Fibroblast of the conjunctiva (primary cell): ENCODE results near the gene LMTK3.
"Not testable (repeated sequence)": the region's sequence is repeated elsewhere in the genome, so short reads cannot be mapped to it uniquely, and the experiment has no call there.

Experiments used
- DNase-seq: peaks from one replicate; pipeline ENCODE4 v3.0.0-alpha.2; 2010; ENCODE audit warnings: low read depth

The LMTK3 gene

DNA sequence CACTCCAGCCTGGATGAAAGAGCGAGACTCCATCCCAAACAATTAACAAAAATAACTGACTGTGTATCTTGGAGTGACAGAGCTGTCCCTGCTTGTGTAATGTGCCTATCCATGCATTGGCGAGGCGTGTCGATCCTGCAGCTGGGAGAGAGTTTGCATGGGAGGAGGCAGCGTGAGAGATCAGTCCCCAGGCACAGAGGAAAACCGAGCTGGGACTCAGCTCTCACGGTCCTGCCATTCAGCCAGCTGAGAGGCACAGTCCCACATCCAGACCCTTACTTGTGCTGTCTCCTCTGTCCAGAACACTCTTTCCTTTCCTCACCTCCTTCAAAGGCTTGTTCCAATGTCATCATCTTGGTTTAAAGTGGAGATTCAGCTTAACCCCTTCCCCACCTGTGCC lies 28.5 kb upstream of the LMTK3 start:
- DNase-seq = no peak

- no peak for DNase-seq
These were observed 28.0 kb upstream of the LMTK3 start for GRCh38 chr19:48539503-48540096.

GRCh38 chr19:48538057-48538456 lies 26.4 kb upstream of the LMTK3 start:
- DNase-seq = not testable (repeated sequence)

- no peak for DNase-seq
These were observed 25.9 kb upstream of the LMTK3 start for GRCh38 chr19:48537541-48537940.

DNA sequence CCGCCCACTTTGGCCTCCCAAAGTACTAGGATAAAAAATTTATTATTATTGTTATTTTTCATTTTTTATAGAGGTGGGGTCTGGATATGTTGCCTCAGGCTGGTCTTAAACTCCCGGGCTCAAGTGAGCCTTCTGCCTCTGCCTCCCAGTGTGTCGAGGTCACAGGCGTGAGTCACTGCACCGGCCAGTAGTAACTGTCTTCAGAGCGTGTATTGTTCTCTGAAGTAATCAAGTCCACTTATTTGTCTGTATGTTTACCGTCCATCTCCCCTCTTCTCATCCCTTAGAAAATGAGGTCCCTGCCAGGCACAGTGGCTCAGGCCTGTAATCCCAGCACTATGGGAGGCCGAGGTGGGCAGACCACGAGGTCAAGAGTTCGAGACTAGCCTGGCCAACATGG lies 22.1 kb upstream of the LMTK3 start:
- no peak for DNase-seq

- DNase-seq = no peak
These were observed 19.1 kb upstream of the LMTK3 start for GRCh38 chr19:48530770-48531169.

GRCh38 chr19:48530066-48530720 lies 18.6 kb upstream of the LMTK3 start:
- DNase-seq = no peak

DNA sequence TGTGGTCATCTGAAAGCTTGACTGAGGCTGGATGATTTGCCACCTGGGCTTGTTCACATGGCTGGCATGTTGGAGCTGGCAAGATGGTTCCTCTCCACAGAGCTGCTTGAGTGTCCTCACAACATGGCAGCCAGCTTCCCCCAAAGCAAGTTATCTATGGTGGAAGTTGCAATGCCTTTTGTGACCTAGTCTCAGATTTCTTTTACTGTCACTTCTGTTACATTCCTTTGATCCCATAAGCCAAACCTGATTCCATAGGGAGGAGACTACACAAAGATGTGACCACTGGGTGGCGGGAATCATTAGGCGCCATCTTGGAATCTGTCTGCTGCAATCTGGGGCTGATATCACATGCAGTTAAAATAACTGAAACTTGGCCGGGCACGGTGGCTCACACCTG lies 17.5 kb upstream of the LMTK3 start:
- DNase-seq = no peak

DNA sequence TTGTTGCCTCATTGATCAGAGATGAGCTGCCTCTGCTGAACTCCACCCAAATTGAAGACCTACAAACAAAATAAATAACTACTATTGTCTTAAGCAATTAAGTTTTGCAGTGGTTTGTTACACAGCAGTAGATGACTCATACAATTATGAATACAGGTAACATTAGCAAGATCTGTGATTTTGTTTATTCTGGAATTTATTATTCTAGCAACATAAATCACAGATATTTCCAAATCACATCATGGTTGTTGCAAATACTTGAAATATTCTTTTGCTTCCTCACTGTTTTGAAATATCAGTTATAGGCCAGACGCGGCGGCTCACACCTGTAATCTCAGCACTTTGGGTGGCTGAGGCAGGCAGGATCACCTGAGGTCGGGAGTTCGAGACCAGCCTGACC lies 13.1 kb upstream of the LMTK3 start:
- DNase-seq = no peak

- no peak for DNase-seq
These were observed 12.6 kb upstream of the LMTK3 start for GRCh38 chr19:48524221-48524620.

DNA sequence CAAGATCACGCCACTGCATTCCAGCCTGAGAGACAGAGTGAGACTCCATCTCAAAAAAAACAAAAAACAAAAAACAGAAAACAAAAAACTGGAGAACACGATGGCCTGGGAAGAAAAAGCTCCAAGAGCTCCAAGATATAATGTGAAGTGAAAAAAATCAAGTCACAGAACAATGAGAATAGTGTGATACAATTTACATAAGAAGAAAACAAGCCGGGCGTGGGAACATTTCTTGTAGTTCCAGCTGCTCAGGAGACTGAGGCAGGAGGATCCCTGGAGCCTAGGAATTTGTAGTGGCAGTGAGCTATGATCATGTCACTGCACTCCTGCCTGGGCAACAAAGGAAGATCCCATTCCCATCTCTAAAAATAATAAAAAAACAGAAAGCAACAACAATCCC lies 8.5 kb upstream of the LMTK3 start:
- DNase-seq = no peak

- DNase-seq = not testable (repeated sequence)
These were observed 7.8 kb upstream of the LMTK3 start for GRCh38 chr19:48519426-48519825.

DNA sequence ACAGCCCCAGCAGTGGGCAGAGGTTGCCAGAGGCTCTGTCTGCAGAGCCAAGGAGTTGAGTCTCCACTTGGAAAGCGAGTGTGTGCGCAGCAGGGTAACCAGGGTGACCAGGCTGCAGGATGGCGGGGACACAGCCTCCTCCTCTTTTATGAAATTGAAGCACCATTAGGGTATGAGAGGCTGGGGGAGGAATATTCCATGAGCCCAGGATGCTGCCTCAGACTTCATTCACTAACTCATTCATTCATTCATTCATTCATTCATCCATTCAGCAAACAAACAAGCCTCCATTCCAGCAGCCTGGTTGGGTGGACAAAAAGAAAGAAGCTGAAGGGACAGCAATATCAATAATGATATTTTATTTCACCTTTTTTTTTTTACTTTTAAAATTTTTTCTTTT lies 6.6 kb upstream of the LMTK3 start:
- DNase-seq = no peak

GRCh38 chr19:48516536-48516935 lies 4.9 kb upstream of the LMTK3 start:
- no peak for DNase-seq

DNA sequence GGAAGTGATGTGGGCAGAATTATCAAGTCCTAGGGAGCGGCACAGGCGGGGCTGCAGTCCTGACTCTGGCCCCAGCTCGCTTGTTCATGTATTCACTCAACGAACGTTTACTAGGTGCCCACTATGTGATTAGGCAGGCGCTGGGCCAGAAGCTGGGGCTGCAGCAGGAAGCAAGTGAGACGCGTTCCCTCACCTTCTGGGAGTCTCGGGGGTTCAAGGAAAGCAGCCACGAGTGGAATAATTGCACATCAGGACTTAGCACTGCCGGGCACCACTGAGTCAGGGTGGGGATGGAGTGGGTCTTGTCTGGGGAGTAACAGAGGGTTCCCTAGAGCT lies 2.5 kb upstream of the LMTK3 start:
- no peak for DNase-seq

GRCh38 chr19:48513289-48514122 lies 1.9 kb upstream of the LMTK3 start:
- peak; percentile 37 for DNase-seq

DNA sequence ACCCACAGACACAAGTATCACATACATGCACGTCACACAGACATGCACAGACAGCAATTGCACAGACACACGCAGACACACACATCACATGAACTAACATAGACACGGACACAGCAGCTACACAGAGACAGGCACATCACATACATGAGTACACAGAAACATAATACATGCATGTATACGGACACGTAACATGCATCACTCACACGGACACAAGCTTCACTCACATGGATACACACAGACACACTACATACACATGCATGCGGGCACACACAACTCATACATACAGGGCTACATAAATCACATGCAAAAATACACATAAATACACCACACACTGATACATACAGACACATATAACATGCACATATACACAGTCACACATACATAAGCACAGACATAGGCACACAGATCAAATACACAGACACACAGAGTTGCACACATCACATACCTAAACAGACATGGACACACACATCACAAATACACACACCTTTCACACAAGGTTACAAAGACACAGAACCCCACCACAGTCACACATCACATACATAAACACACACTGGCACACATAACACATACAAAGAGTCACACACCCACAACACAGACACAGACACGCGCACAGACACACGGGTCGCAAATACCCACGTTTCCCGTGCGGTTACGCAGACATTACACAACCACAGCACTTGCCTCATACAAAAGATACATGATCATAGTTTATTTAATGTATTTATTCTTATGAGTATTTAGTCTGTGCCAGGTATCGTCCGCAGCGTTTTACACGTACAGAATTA lies 1.1 kb upstream of the LMTK3 start:
- no peak for DNase-seq

- DNase-seq = no peak
These were observed 309 bp downstream of the LMTK3 start for GRCh38 chr19:48511321-48511731.

GRCh38 chr19:48510421-48511268 lies 990 bp downstream of the LMTK3 start:
- DNase-seq = peak; percentile 10

DNA sequence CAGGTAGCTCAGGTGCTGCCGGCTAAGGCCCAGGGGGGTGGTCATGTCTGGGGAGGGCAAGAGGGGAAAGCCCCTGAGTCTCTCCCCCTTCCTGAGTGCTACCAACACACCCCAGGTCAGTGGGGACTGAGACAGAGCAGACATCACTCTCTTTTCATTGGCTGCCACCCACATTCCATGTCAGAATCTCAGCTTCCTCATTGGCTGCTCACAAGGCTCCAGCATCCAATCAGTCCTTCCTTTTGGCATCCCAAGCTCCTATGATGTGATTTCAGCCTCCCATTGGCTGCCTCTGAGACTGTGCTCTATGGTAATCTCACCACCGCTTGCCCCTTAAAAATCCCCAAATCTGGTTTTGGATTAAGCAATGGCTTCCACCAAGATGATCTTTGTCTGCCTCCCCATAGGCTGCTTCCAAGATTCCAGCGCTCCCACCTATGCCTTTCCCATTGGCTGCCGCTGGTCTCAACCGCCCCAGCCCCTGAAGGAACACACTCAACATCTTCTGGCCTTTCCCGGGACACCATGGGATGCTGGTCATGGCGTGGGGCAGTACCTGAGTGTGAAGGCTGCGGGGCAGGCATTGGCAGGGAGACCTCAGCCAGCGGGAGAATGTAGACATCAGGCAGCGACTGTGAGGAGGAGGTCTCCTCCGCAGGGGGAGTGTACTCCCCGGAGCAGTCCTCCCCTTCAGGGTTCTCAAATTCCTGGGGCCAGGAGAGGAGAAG lies 2.0 kb downstream of the LMTK3 start:
- no peak for DNase-seq
